NCI-H146 treated with DMSO at 0.1 percent for 48 hours (cell line): ENCODE measurements around the gene LRRC1.

Experiments
- DNase-seq: peaks from one replicate; lab custom pipeline; 2025; ENCODE audit not compliant: unreplicated experiment; lab: John Stamatoyannopoulos, UW

Gene LRRC1

GRCh38 chr6:53845280-53846195, 50.7 kb downstream of the LRRC1 start:
- no peak for DNase-seq

GRCh38 chr6:53846250-53846649, 51.4 kb downstream of the LRRC1 start:
- no peak for DNase-seq

GRCh38 chr6:53847796-53848314, 53.0 kb downstream of the LRRC1 start:
- DNase-seq: no peak

- DNase-seq: no peak
Measured at GRCh38 chr6:53850527-53850926, 55.7 kb downstream of the LRRC1 start.

GRCh38 chr6:53851561-53851960, 56.8 kb downstream of the LRRC1 start:
- no peak for DNase-seq

GRCh38 chr6:53852805-53853204, 58.0 kb downstream of the LRRC1 start:
- DNase-seq: no peak

- DNase-seq: no peak
Measured at GRCh38 chr6:53854843-53855567, 60.2 kb downstream of the LRRC1 start.

GRCh38 chr6:53855940-53856339, 61.1 kb downstream of the LRRC1 start:
- DNase-seq: no peak

GRCh38 chr6:53857318-53858094, 62.7 kb downstream of the LRRC1 start:
- DNase-seq: no peak

GRCh38 chr6:53858196-53858595, 63.4 kb downstream of the LRRC1 start:
- no peak for DNase-seq

GRCh38 chr6:53858913-53859312, 64.1 kb downstream of the LRRC1 start:
- DNase-seq: no peak

- DNase-seq: no peak
Measured at GRCh38 chr6:53860511-53860910, 65.7 kb downstream of the LRRC1 start.

- DNase-seq: no peak
Measured at GRCh38 chr6:53861518-53861917, 66.7 kb downstream of the LRRC1 start.

- DNase-seq: no peak
Measured at GRCh38 chr6:53862662-53863462, 68.1 kb downstream of the LRRC1 start.

GRCh38 chr6:53864781-53865180, 70.0 kb downstream of the LRRC1 start:
- no peak for DNase-seq

GRCh38 chr6:53866226-53866625, 71.4 kb downstream of the LRRC1 start:
- DNase-seq: no peak

GRCh38 chr6:53868626-53869025, 73.8 kb downstream of the LRRC1 start:
- DNase-seq: no peak

GRCh38 chr6:53869964-53870363, 75.2 kb downstream of the LRRC1 start:
- DNase-seq: no peak

GRCh38 chr6:53873922-53874321, 79.1 kb downstream of the LRRC1 start:
- no peak for DNase-seq

GRCh38 chr6:53874964-53875363, 80.2 kb downstream of the LRRC1 start:
- DNase-seq: no peak
